WTC11 (cell line): ENCODE results near the gene DCUN1D2.

ENCODE experiments used
- ATF1 ChIP-seq: sonication (generic); formaldehyde crosslinking; IDR thresholded peaks from 2 replicates; pipeline ENCODE4 v1.8.1; 2023; ENCODE audit warnings: mild to moderate bottlenecking, moderate library complexity, missing genetic modification reagents
- JUN ChIP-seq: sonication (generic); formaldehyde crosslinking; IDR thresholded peaks from 2 replicates; pipeline ENCODE4 v1.8.0; 2023; ENCODE audit warnings: mild to moderate bottlenecking, missing genetic modification reagents
- NFE2L1 ChIP-seq: sonication (generic); formaldehyde crosslinking; IDR thresholded peaks from 2 replicates; pipeline ENCODE4 v1.8.1; 2023; ENCODE audit warnings: missing genetic modification reagents
- SMAD3 ChIP-seq: sonication (generic); formaldehyde crosslinking; IDR thresholded peaks from 2 replicates; pipeline ENCODE4 v1.8.0; 2022; ENCODE audit warnings: missing genetic modification reagents, mild to moderate bottlenecking, borderline replicate concordance
- ZNF219 ChIP-seq: sonication (generic); formaldehyde crosslinking; IDR thresholded peaks from 2 replicates; pipeline ENCODE4 v1.8.0; 2023; ENCODE audit warnings: missing genetic modification reagents, mild to moderate bottlenecking, borderline replicate concordance
- ZNF317 ChIP-seq: sonication (generic); formaldehyde crosslinking; IDR thresholded peaks from 2 replicates; pipeline ENCODE4 v1.8.1; 2023; ENCODE audit warnings: low read depth, mild to moderate bottlenecking, moderate library complexity, missing genetic modification reagents, borderline replicate concordance
- TF ChIP-seq, protein P1 (sequence below): fragments of 200-600 bp; IDR thresholded peaks from 2 replicates; pipeline ENCODE4 v1.8.0; 2022; ENCODE audit warnings: antibody characterized with exemption
- TF ChIP-seq, protein P2 (sequence below): fragments of 250-450 bp; sonication (Bioruptor Pico); IDR thresholded peaks from 2 replicates; pipeline ENCODE4 v2.1.2; 2022; ENCODE audit warnings: mild to moderate bottlenecking, moderate library complexity

DNA sequence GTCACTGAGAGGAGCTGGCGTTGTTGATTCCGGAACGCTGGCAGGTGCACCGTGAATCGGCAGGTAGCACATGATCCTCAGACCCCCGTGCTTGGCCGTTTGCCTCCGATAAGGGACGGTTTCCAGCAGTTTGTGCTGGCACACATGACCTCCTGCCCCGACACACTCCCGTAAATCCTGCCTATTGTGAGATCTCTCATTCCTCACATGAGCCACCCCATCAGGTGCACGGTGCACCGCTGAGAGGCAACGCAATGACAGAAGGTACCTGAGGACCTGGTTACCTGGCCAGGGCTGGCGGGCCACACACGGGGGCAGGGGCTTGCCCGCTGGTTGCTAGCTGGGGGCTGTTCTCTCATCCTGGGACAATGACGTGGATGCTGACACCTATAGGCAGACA is 35.1 kb downstream of the DCUN1D2 start:
- TF ChIP-seq, protein P1, sequence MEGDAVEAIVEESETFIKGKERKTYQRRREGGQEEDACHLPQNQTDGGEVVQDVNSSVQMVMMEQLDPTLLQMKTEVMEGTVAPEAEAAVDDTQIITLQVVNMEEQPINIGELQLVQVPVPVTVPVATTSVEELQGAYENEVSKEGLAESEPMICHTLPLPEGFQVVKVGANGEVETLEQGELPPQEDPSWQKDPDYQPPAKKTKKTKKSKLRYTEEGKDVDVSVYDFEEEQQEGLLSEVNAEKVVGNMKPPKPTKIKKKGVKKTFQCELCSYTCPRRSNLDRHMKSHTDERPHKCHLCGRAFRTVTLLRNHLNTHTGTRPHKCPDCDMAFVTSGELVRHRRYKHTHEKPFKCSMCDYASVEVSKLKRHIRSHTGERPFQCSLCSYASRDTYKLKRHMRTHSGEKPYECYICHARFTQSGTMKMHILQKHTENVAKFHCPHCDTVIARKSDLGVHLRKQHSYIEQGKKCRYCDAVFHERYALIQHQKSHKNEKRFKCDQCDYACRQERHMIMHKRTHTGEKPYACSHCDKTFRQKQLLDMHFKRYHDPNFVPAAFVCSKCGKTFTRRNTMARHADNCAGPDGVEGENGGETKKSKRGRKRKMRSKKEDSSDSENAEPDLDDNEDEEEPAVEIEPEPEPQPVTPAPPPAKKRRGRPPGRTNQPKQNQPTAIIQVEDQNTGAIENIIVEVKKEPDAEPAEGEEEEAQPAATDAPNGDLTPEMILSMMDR: no peak
- no peak for TF ChIP-seq JUN (CRISPR knock-in tag)
- TF ChIP-seq ATF1 (CRISPR knock-in tag): no peak
- no peak for TF ChIP-seq SMAD3 (CRISPR knock-in tag)
- no peak for TF ChIP-seq NFE2L1 (CRISPR knock-in tag)
- TF ChIP-seq, protein P2, sequence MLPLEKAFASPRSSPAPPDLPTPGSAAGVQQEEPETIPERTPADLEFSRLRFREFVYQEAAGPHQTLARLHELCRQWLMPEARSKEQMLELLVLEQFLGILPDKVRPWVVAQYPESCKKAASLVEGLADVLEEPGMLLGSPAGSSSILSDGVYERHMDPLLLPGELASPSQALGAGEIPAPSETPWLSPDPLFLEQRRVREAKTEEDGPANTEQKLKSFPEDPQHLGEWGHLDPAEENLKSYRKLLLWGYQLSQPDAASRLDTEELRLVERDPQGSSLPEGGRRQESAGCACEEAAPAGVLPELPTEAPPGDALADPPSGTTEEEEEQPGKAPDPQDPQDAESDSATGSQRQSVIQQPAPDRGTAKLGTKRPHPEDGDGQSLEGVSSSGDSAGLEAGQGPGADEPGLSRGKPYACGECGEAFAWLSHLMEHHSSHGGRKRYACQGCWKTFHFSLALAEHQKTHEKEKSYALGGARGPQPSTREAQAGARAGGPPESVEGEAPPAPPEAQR (CRISPR knock-in tag): no peak
- TF ChIP-seq ZNF317 (CRISPR knock-in tag): no peak
- TF ChIP-seq ZNF219 (CRISPR knock-in tag): no peak
